SK-N-SH (cell line): ENCODE results near the gene ENTPD2.

Source experiments
- CHD2 ChIP-seq: fragments of 150-350 bp; IDR thresholded peaks from 2 replicates; pipeline ENCODE4 v1.6.1; 2018; ENCODE audit warnings: low read length; ENCODE audit not compliant: partially characterized antibody
- CTCF ChIP-seq: fragments of 200-600 bp; sonication (generic); IDR thresholded peaks from 2 replicates; pipeline ENCODE4 v1.6.1; 2017; ENCODE audit warnings: antibody characterized with exemption, mild to moderate bottlenecking, moderate library complexity
- SMC3 ChIP-seq: IDR thresholded peaks from 2 replicates; pipeline ENCODE4 v1.6.1; 2012; ENCODE audit warnings: low read depth, low read length, improper control_type of control experiment
- TAF1 ChIP-seq: IDR thresholded peaks from 2 replicates; pipeline ENCODE4 v1.6.1; 2012; ENCODE audit warnings: low read depth, mild to moderate bottlenecking, low read length, moderate library complexity, borderline replicate concordance

GRCh38 chr9:137039611-137040366 lies 14.1 kb downstream of the ENTPD2 start:
- TF ChIP-seq CTCF (no peak), TAF1 (no peak), SMC3 (no peak), CHD2 (no peak)
